ENCODE measurements around the gene FKRP.

DNA sequence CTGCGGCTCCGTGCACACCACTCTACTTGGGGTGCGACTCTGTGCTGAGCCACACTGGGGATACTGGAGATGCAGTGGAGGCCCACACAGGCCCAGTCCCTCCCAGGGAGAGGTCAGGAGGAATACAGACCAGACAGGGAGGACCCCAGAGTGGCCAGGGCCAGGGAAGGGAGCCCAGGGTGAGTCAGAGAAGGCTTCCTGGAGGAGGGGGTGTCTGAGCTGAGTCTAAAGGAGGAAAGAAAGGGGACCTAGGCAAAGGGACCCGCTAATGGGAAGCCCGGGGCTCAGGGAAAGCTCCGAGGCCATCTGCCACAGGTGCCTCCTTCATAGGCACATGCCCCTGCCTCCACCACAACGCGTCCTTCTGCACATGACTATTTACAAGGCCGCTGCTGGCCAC, 15.7 kb upstream of the FKRP start:
- no peak for TF ChIP-seq PPARA (CRISPR knock-in tag; IDR thresholded peaks at IDR 0.05; ENCODE audit: borderline replicate concordance)
- no peak for TF ChIP-seq ZNF70 (CRISPR knock-in tag; IDR thresholded peaks at IDR 0.05)
- TF ChIP-seq ZFP3 (CRISPR knock-in tag; IDR thresholded peaks at IDR 0.05), result no peak
- no peak for TF ChIP-seq CSDC2 (CRISPR knock-in tag; IDR thresholded peaks at IDR 0.05)
